A549 treated with AZD9567 at 1 μM for 4 hours (cell line): Measurements from ENCODE around the gene DMRTA2. TPM values are rescaled to one million over a fixed set of nuclear protein-coding genes. Genes with fewer than 3 reads are reported as not detected.

Experiments used
- total RNA-seq: library from RNA; stranded (reverse); fragments of 200-300 nt; extraction: Qiagen RNA extraction; gene quantifications from 5 replicates; pipeline ENCODE4 v1.2.3, GENCODE V29; 2022; ENCODE audit not compliant: insufficient read depth

DMRTA2 gene
- 0.12 to 0.18 TPM (median 0.15 TPM) in 4 of 5 replicates, not detected in the other for total RNA-seq

GRCh38 chr1:50422946-50423669 is at the start of gene DMRTA2:
Gene DMRTA2 (minus strand): TSS chr1:50423443. CDS start chr1:50421536, 1,907 bp downstream.

